ENCODE results near the gene SYTL4.
A peak's percentile ranks its signal among the peaks of the same experiment; 100 is the strongest.
"Not testable (repeated sequence)": the region's sequence is repeated elsewhere in the genome, so short reads cannot be mapped to it uniquely, and the experiment has no call there.

SYTL4 gene

GRCh38 chrX:100731441-100732281 lies at the start of gene SYTL4:
Gene SYTL4 (minus strand): TSS chrX:100732121. CDS start chrX:100702037, 30,084 bp downstream.
- DNase-seq, result no peak

GRCh38 chrX:100769439-100769838 lies 37.5 kb upstream of the SYTL4 start:
- not testable (repeated sequence) for DNase-seq

- peak; percentile 38 for DNase-seq
Observed at GRCh38 chrX:100768679-100769338, 36.9 kb upstream of the SYTL4 start.

GRCh38 chrX:100750883-100751282 lies 19.0 kb upstream of the SYTL4 start:
- no peak for DNase-seq

- DNase-seq, result no peak
Observed at GRCh38 chrX:100748108-100748507, 16.2 kb upstream of the SYTL4 start.

GRCh38 chrX:100747703-100748102 lies 15.8 kb upstream of the SYTL4 start:
- DNase-seq, result no peak

GRCh38 chrX:100747090-100747489 lies 15.2 kb upstream of the SYTL4 start:
- DNase-seq, result no peak

GRCh38 chrX:100745806-100746537 lies 14.1 kb upstream of the SYTL4 start:
- DNase-seq, result no peak

GRCh38 chrX:100745205-100745604 lies 13.3 kb upstream of the SYTL4 start:
- no peak for DNase-seq

GRCh38 chrX:100743009-100743607 lies 11.2 kb upstream of the SYTL4 start:
- DNase-seq, result no peak

GRCh38 chrX:100724006-100724405 lies 7.9 kb downstream of the SYTL4 start:
- not testable (repeated sequence) for DNase-seq

GRCh38 chrX:100721328-100721727 lies 10.6 kb downstream of the SYTL4 start:
- no peak for DNase-seq

- no peak for DNase-seq
Observed at GRCh38 chrX:100720301-100720700, 11.6 kb downstream of the SYTL4 start.

GRCh38 chrX:100719139-100719538 lies 12.8 kb downstream of the SYTL4 start:
- DNase-seq, result no peak

GRCh38 chrX:100717363-100717762 lies 14.6 kb downstream of the SYTL4 start:
- no peak for DNase-seq

- no peak for DNase-seq
Observed at GRCh38 chrX:100710816-100711215, 21.1 kb downstream of the SYTL4 start.

- DNase-seq, result no peak
Observed at GRCh38 chrX:100704581-100705203, 27.2 kb downstream of the SYTL4 start.

GRCh38 chrX:100700809-100701208 lies 31.1 kb downstream of the SYTL4 start:
- DNase-seq, result no peak

GRCh38 chrX:100698551-100698950 lies 33.4 kb downstream of the SYTL4 start:
- no peak for DNase-seq

- DNase-seq, result no peak
Observed at GRCh38 chrX:100696699-100697351, 35.1 kb downstream of the SYTL4 start.

GRCh38 chrX:100695991-100696390 lies 35.9 kb downstream of the SYTL4 start:
- no peak for DNase-seq

GRCh38 chrX:100695302-100695701 lies 36.6 kb downstream of the SYTL4 start:
- DNase-seq, result no peak

All from amniotic stem cell (primary cell).